HG03159 (cell line): Measurements from ENCODE around the gene ZAP70.

Experiments
- ATAC-seq: cut with Tn5 transposase; IDR thresholded peaks from one replicate; pipeline ENCODE4 v1.9.1; 2021; ENCODE audit warnings: mild to moderate bottlenecking, moderate library complexity; ENCODE audit not compliant: unreplicated experiment

ZAP70 gene

GRCh38 chr2:97747716-97748115, 34.3 kb downstream of the ZAP70 start:
- no peak for ATAC-seq

GRCh38 chr2:97749581-97749980, 36.2 kb downstream of the ZAP70 start:
- no peak for ATAC-seq

- ATAC-seq: no peak
Measured at GRCh38 chr2:97750017-97750416, 36.6 kb downstream of the ZAP70 start.

DNA sequence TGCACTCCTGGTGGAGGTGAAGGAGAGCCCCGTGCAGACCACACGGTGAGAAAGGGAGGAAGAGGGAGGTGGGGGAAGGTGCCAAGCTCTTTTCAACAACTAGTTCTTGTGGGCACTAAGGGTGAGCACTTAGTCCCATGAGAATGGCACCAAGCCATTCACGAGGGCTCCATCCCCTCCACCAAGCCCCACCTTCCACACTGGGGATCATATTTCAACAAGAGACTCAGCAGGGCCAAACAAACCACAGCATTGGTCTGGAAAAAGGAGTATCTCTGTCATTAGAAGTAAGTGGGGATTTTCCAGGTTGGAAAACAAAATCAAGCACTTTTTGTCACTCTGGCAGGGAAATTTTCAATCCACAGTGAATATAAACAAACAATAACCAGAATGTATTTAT, 38.4 kb downstream of the ZAP70 start:
- no peak for ATAC-seq

DNA sequence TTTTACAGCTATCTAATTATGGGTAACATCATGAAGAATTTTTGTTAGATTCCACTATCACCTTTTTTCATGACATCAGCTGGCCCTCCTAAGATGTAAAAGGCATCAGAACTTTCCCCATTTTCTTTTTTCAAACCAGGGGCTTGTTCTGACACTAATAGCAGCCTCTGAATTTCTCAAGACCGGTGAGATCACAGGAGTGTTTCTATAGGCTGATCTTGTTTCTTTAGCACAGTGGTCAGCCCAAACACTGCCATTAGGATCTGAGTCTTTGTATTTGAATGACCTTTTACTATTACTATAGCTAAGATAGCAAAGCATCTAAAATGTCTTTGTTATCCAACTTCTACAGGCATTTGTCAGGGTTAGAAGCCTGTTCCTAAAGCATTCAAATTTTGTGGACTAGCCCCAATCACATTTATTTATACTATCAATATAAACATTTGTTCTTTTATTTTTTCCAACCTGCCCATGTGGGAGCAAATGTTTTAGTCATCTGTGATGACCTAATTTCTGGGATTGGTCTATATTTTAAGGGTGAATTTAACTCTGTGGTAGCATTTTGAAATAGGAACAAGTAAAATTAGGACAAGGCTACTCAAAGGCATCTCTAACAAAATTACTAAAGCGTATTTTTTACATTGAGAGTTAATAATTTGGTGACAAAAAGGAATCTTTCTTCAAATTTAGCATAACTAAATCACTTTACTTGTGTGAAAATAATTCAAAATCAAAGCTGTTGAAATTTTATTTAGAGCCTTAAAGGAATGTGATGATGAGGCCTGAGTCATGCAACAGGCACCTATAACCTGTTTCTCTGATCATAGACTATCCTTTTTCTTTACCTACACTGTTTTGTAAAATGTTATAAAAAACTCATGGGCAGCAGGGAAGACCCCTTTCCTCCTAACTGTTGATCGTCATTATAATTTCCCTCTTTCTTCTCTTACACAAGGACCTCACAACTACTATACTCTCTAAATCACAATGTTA, 39.3 kb downstream of the ZAP70 start:
- ATAC-seq: no peak

GRCh38 chr2:97754690-97755346, 41.4 kb downstream of the ZAP70 start:
- ATAC-seq: no peak

DNA sequence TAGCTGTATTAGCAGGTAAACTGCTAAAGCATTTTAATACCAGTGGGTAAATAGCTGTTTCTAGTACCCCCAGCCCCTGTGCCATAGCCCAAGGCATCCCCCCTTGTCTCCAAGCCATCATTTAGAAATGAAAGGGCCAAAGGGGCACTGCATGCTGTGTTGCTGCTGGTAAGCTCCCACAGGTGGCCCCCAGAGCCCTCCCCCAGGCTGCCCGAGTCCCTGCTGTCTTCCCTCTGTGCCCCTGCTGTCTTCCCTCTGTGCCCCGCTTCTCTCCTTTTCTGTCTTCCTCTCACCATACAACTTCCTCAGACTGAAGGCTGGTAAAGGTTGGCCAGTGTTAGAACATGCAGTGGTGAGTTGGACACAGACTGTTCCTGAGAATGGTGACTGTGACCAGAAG, 42.1 kb downstream of the ZAP70 start:
- ATAC-seq: no peak

- ATAC-seq: no peak
Measured at GRCh38 chr2:97757062-97757461, 43.7 kb downstream of the ZAP70 start.

- ATAC-seq: no peak
Measured at GRCh38 chr2:97758131-97758705, 44.8 kb downstream of the ZAP70 start.

- ATAC-seq: no peak
Measured at GRCh38 chr2:97759727-97760407, 46.5 kb downstream of the ZAP70 start.

DNA sequence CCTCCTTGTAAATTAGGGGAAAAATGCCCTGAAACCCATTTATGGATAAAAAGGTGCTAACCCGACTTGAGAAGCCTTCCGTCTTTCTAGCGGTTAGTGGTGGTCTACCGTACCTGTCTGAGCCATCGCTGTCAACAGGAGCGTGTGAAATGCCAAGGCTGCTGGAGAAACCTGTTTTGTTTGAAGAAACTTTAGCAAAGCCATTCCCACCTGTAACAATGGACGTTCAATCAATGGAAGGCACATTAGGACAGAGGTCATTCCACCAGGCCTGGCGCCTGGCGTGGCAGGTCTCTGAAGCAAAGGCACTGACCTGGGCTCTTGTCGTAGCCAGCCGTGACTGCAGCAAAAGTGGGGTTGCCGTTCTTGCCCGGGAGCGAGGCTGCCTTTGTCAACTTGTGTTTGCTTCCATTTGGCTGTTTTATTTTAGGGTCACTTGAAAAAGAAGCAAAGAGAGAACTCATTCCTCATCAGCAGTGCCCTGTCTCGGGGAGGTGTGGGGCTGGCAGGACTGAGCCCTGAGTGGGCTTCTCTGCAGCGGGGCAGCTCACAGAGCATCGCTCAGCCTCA, 47.2 kb downstream of the ZAP70 start:
- ATAC-seq: no peak

DNA sequence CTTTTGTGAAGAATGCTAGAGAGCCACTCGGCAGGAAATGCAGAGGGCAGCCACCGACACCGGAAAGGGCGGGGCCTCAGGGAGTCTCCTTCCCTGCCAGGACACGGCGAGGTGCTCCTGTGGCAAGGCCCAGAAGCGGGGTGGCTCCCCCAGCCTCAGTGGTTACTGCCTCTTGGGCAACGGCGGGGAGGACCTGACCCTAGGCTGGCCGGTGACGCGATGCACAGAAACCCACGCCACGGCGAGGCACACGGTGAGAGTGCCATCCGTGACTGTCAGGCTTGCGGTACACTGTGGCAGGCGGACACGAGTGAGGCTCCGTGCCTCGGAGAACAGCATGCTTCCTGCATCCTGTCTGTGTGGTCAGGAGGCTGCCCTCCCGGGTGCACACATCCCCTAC, 47.8 kb downstream of the ZAP70 start:
- ATAC-seq: no peak

- ATAC-seq: no peak
Measured at GRCh38 chr2:97763176-97763845, 49.9 kb downstream of the ZAP70 start.

DNA sequence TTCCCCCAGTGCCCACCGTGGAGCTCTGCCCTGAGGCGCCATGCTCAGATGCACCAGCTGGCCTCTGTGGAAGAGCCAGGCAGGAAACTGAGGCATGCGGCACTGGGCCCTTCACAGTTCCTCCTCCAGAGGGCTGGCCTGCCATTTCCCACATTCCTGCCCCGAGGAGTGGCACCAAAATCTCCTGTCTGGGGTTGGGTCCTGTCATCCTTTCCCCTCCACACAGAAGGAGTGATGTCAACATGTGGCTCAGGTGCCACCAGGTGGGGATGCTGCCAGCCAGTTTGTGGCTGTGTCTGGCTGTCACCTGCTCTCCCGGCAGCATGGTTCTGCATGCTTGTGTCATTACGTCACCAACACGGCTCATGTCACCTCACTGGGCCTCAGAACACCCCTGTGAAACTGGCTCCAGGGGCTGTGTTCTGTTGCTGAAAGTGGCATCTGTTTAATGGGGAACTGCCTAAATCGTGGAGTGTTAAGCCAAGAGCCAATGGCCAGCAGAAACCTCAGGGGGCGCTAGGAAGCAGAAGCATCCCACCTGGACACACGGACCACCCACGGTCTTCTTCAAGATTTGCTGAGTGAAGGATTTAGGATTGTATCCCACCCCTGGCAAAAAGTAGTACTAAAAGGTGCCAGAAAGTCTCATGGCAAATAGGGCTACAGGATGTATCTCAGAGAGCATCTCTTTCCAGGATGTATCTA, 51.3 kb downstream of the ZAP70 start:
- no peak for ATAC-seq

DNA sequence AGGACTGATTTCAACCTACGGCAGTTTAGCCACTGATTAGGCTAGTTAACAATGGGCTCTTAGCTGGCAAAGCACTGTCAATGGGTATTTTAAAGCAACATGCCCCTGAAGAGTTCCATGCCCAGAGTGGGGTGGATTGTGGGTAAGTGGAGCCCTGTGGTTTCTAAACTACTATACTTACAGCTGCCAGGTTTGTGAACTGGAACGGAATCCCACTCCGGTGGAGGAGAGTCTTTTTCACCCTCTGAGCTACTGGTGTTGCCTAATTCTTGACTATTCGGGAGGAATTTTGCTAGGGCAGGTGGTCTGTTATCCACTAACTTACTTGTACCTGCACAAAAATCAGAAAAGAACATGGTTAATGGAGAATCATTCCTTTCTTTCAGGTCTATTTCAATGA, 52.6 kb downstream of the ZAP70 start:
- ATAC-seq: no peak

- ATAC-seq: no peak
Measured at GRCh38 chr2:97766567-97766966, 53.2 kb downstream of the ZAP70 start.

DNA sequence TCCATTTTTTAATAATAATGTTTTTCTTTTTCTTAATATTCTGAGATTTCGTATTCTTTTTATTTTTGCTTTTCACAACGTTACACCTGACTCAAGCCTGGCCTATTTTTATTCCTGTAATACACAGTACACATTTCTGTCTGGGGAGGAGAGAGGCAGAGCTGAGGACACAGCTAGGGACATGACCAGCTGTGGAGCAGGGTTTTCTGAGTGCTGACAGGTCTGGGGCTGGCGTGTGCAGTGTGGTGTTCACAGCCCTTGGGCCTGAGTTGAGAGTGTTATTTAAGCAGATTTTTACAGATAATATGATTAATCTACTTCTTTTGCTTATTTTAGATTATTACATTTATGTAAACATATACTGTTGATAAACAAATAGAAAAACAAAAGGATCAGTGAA, 55.9 kb downstream of the ZAP70 start:
- ATAC-seq: no peak

DNA sequence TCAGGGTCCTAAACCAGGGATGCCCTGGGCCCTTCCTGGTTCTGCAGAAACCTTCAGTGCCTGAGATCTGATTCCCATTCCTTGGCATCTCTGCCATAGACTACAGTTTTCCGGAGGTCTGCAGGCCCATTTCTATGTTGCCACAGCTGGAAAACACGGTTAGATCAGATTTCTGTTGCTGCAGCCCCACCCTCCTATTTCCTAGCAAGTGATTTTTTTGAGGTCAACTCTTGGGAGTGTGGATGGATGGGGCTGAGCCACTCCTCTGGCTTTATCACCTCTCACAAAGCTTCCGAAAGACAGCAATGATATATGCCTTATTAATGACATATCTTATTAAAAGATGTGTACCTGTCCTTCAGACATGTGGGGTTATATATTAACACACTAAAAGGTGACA, 56.3 kb downstream of the ZAP70 start:
- ATAC-seq: no peak

GRCh38 chr2:97770445-97770844, 57.1 kb downstream of the ZAP70 start:
- ATAC-seq: no peak

DNA sequence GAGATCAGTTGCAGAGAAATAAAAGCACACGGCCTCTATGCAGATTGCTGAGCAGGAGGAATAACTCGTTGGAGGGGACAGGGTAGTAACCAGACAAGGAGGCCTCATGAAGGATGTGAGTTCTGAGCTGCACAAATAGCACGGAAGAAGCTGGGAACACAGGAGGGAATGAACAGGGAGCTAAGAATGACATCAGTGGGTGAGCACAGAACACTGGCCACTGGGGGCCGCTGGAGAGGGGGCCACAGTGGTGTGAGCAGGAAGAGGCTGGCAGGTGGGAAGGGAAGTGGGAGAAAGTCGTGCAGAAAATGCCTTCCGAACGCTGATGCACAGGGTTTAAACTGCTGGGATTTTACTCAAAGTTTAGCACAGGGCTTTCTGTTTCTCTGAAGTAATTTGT, 61.0 kb downstream of the ZAP70 start:
- no peak for ATAC-seq
